ENCODE measurements around the gene POU6F1.
"Not testable (repeated sequence)": the region's sequence is repeated elsewhere in the genome, so short reads cannot be mapped to it uniquely, and the experiment has no call there.

Gene POU6F1, protein sequence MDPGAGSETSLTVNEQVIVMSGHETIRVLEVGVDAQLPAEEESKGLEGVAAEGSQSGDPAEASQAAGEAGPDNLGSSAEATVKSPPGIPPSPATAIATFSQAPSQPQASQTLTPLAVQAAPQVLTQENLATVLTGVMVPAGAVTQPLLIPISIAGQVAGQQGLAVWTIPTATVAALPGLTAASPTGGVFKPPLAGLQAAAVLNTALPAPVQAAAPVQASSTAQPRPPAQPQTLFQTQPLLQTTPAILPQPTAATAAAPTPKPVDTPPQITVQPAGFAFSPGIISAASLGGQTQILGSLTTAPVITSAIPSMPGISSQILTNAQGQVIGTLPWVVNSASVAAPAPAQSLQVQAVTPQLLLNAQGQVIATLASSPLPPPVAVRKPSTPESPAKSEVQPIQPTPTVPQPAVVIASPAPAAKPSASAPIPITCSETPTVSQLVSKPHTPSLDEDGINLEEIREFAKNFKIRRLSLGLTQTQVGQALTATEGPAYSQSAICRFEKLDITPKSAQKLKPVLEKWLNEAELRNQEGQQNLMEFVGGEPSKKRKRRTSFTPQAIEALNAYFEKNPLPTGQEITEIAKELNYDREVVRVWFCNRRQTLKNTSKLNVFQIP

DNA sequence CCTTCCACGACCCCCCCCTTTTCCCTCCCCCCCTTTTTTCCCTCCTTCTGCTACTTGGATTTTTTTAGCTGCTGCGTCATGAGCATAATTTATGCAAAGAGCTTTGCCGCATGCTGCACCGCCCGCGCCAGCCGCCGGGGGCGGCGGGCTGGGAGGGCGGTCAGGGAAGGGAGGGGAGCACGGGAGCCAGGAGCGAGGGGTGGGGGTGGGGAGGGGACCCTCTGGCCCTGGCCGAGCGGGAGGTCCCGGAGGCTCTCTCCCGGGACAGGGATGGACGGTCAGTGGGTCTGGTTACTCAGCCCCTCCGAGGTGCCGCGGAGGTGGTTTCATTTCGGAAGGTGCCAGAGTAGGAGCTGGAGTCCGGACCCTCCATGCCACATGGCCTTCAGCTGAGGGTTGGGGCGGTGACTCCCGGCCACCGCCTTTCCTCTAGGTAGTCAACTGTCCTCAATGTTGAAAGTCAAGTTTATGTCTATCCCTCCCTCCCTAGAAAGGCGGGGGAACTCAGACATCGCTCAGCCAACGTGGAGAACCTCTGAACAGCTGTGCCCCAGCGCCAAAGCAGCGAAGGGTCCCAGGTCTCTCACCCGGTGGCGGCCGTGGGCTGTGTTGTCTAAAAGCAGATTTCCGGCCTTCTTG, at the start of gene POU6F1:
Gene POU6F1 (minus strand): TSS at position 95 of the 639 bp plus-strand sequence. CDS start 11,226 bp downstream, outside the sequence.
- Histone ChIP-seq H3K4me3 (ENCODE audit: low read length in 2 of 2) (peak within 1 kb of the TSS; percentile 91 to 93), H3K27ac (ENCODE audit: low read depth in 2 of 2, low read length in 2 of 2) (peak within 1 kb of the TSS; percentile 80 to 89), H3K9ac (ENCODE audit: low read depth in 1 of 2, low read length in 2 of 2) (peak within 1 kb of the TSS; percentile 79 to 96), H3K36me3 (ENCODE audit: control insufficient read depth in 2 of 2, insufficient read depth in 2 of 2, low read length in 2 of 2) (no peaks in the 10 kb centered on the region), H3K9me3 (ENCODE audit: control insufficient read depth in 2 of 2, low read length in 2 of 2) (no peaks in the 10 kb centered on the region), H3K27me3 (ENCODE audit: control insufficient read depth in 2 of 2, insufficient read depth in 2 of 2, low read length in 2 of 2) (no peaks in the 10 kb centered on the region), H3K4me1 (ENCODE audit: control insufficient read depth in 2 of 2, insufficient read depth in 2 of 2, low read length in 2 of 2) (peaks cover 12 to 14% of the 10 kb centered on the region in 2 donors)

DNA sequence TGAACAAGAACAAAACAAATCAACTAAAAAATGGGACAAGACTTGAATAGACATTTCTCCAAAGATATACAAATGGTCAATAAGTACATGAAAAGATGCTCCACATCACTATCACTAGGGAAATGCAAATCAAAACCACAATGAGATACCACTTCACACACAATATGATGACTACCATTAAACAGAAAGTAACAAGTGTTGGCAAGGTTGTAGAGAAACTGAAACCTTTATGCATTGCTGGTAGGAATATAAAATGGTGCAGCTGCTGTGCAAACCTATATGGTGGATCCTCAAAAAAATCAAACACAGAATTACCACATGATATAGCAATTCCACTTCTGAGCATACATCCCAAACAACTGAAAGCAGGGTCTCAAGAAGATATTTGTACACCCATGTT, 47.2 kb upstream of the POU6F1 start:
- peaks cover 6 to 8% of the 10 kb centered on the region in 2 donors for H3K4me1 ChIP-seq (ENCODE audit: control insufficient read depth in 2 of 2, insufficient read depth in 2 of 2, low read length in 2 of 2)
- no peak overlapping the region for H3K9ac ChIP-seq (ENCODE audit: low read depth in 1 of 2, low read length in 2 of 2)
- no peaks in the 10 kb centered on the region for H3K9me3 ChIP-seq (ENCODE audit: control insufficient read depth in 2 of 2, low read length in 2 of 2)
- H3K27me3 ChIP-seq (ENCODE audit: control insufficient read depth in 2 of 2, insufficient read depth in 2 of 2, low read length in 2 of 2): no peaks in the 10 kb centered on the region
- no peak overlapping the region for H3K27ac ChIP-seq (ENCODE audit: low read depth in 2 of 2, low read length in 2 of 2)
- H3K4me3 ChIP-seq (ENCODE audit: low read length in 2 of 2): no peak overlapping the region
- peaks cover 0 to 5% of the 10 kb centered on the region in 2 donors for H3K36me3 ChIP-seq (ENCODE audit: control insufficient read depth in 2 of 2, insufficient read depth in 2 of 2, low read length in 2 of 2)

DNA sequence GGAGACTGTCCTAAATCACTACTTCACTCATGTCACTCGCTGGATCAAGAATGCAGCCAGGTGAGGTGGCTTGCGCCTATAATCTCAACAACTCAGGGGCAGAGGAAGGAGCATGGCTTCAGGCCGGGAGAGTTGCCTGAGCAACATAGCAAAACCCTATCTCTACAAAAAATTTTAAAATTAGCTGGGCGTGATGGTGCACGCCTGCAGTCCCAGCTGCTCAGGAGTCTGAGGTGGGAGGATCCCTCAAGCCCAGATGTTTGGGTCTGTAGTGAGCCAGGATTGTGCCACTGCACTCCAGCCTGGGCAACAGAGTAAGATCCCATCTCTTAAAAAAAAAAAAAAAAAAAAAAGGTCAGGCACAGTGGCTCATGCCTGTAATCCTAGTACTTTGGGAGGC, 46.4 kb upstream of the POU6F1 start:
- H3K27ac ChIP-seq (ENCODE audit: low read depth in 2 of 2, low read length in 2 of 2): no peak overlapping the region
- no peaks in the 10 kb centered on the region for H3K9me3 ChIP-seq (ENCODE audit: control insufficient read depth in 2 of 2, low read length in 2 of 2)
- no peak overlapping the region for H3K4me3 ChIP-seq (ENCODE audit: low read length in 2 of 2)
- no peak overlapping the region for H3K9ac ChIP-seq (ENCODE audit: low read depth in 1 of 2, low read length in 2 of 2)
- no peaks in the 10 kb centered on the region for H3K27me3 ChIP-seq (ENCODE audit: control insufficient read depth in 2 of 2, insufficient read depth in 2 of 2, low read length in 2 of 2)
- H3K36me3 ChIP-seq (ENCODE audit: control insufficient read depth in 2 of 2, insufficient read depth in 2 of 2, low read length in 2 of 2): peaks cover 0 to 5% of the 10 kb centered on the region in 2 donors
- H3K4me1 ChIP-seq (ENCODE audit: control insufficient read depth in 2 of 2, insufficient read depth in 2 of 2, low read length in 2 of 2): peaks cover 3 to 6% of the 10 kb centered on the region in 2 donors

DNA sequence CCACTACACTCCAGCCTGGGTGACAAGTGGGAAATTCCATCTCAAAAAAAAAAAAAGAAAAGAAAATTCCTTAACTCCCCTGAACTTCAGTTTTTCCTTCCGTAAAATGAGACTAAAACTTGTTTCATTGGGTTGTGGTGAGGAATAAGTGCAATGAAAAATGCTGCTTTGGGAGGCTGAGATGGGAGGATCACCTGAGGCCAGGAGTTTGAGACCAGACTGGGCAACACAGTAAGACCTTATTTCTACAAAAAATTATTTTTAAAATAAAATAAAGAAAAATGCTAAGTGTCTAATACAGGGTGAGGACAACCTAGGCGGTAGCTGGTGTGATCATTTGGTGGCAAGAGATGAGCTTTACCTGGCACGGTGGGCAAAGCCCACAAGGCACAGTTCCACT, 45.5 kb upstream of the POU6F1 start:
- Histone ChIP-seq H3K9me3 (ENCODE audit: control insufficient read depth in 2 of 2, low read length in 2 of 2) (no peaks in the 10 kb centered on the region), H3K9ac (ENCODE audit: low read depth in 1 of 2, low read length in 2 of 2) (no peak overlapping the region), H3K36me3 (ENCODE audit: control insufficient read depth in 2 of 2, insufficient read depth in 2 of 2, low read length in 2 of 2) (peaks cover 0 to 5% of the 10 kb centered on the region in 2 donors), H3K4me3 (ENCODE audit: low read length in 2 of 2) (no peak overlapping the region), H3K27me3 (ENCODE audit: control insufficient read depth in 2 of 2, insufficient read depth in 2 of 2, low read length in 2 of 2) (no peaks in the 10 kb centered on the region), H3K4me1 (ENCODE audit: control insufficient read depth in 2 of 2, insufficient read depth in 2 of 2, low read length in 2 of 2) (peaks cover 3 to 6% of the 10 kb centered on the region in 2 donors), H3K27ac (ENCODE audit: low read depth in 2 of 2, low read length in 2 of 2) (no peak overlapping the region)

DNA sequence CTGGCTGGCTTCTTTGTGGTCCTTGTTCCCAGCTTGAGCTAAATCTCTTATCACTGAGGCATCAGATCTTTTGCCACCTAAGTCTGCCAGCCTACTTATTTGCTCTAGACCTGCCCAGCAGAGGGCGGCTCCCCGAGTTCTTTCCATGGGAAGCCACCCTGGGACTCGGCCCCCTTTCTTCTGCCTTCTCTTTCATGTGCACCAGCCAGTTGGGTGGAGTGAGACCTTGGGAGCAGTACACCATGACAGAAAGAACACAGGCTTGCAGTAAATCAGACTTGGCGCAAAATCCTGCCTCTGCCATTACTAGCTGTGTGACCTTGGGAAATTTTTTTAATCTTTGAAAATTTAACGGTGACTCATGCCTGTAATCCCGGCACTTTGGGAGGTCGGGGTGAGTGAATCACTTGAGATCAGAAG, 44.9 kb upstream of the POU6F1 start:
- H3K9me3 ChIP-seq (ENCODE audit: control insufficient read depth in 2 of 2, low read length in 2 of 2): no peaks in the 10 kb centered on the region
- no peak overlapping the region for H3K4me3 ChIP-seq (ENCODE audit: low read length in 2 of 2)
- peaks cover 0 to 7% of the 10 kb centered on the region in 2 donors for H3K36me3 ChIP-seq (ENCODE audit: control insufficient read depth in 2 of 2, insufficient read depth in 2 of 2, low read length in 2 of 2)
- H3K4me1 ChIP-seq (ENCODE audit: control insufficient read depth in 2 of 2, insufficient read depth in 2 of 2, low read length in 2 of 2): peaks cover 0 to 1% of the 10 kb centered on the region in 2 donors
- H3K27ac ChIP-seq (ENCODE audit: low read depth in 2 of 2, low read length in 2 of 2): no peak overlapping the region
- no peaks in the 10 kb centered on the region for H3K27me3 ChIP-seq (ENCODE audit: control insufficient read depth in 2 of 2, insufficient read depth in 2 of 2, low read length in 2 of 2)
- peak overlapping the region in 1 of 2 donors; percentile 26 for H3K9ac ChIP-seq (ENCODE audit: low read depth in 1 of 2, low read length in 2 of 2)

DNA sequence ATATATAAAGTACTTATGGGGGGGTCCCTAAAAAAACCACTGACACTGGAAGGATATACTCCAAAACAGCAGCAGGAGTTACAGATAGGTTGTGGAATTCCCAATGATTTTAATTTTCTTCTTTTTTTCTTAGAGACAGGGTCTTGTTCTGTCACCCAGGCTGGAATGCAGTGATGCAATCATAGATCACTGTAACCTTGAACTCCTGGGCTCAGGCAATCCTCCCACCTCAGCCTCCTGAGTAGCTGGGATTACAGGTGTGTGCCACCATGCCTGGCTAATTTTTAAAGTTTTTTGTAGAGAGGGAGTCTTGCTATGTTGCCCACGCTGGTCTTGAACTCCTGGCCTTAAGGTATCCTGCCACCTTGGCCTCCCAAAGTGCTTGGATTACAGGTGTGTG, 41.7 kb upstream of the POU6F1 start:
- not testable (repeated sequence) for H3K9ac ChIP-seq (ENCODE audit: low read depth in 1 of 2, low read length in 2 of 2); H3K4me3 ChIP-seq (ENCODE audit: low read length in 2 of 2); H3K9me3 ChIP-seq (ENCODE audit: control insufficient read depth in 2 of 2, low read length in 2 of 2); H3K4me1 ChIP-seq (ENCODE audit: control insufficient read depth in 2 of 2, insufficient read depth in 2 of 2, low read length in 2 of 2); H3K27ac ChIP-seq (ENCODE audit: low read depth in 2 of 2, low read length in 2 of 2); H3K36me3 ChIP-seq (ENCODE audit: control insufficient read depth in 2 of 2, insufficient read depth in 2 of 2, low read length in 2 of 2); H3K27me3 ChIP-seq (ENCODE audit: control insufficient read depth in 2 of 2, insufficient read depth in 2 of 2, low read length in 2 of 2)

DNA sequence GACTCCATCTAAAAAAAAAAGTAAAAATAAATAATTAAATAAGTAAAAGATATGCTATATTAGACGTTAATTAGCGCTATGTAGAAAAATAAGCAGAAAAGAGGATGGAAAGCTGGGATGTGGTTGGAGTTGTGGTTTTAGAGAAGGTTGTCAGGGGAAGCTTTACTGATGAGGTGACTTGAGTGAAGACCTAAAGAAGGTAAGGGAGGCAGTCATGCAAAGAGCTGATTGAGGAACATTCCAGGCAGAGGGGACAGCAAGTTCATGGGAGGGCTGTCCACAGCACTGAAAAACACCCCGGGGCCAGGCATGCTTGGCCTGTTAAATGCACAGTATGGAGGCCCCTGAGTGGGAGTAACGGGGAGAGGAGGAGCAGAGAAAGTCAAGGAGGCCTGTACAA, 36.7 kb upstream of the POU6F1 start:
- Histone ChIP-seq H3K9ac (ENCODE audit: low read depth in 1 of 2, low read length in 2 of 2) (no peak overlapping the region), H3K27me3 (ENCODE audit: control insufficient read depth in 2 of 2, insufficient read depth in 2 of 2, low read length in 2 of 2) (no peaks in the 10 kb centered on the region), H3K9me3 (ENCODE audit: control insufficient read depth in 2 of 2, low read length in 2 of 2) (no peaks in the 10 kb centered on the region), H3K4me1 (ENCODE audit: control insufficient read depth in 2 of 2, insufficient read depth in 2 of 2, low read length in 2 of 2) (no peaks in the 10 kb centered on the region), H3K27ac (ENCODE audit: low read depth in 2 of 2, low read length in 2 of 2) (no peak overlapping the region), H3K36me3 (ENCODE audit: control insufficient read depth in 2 of 2, insufficient read depth in 2 of 2, low read length in 2 of 2) (peaks cover 10 to 12% of the 10 kb centered on the region in 2 donors), H3K4me3 (ENCODE audit: low read length in 2 of 2) (no peak overlapping the region)

DNA sequence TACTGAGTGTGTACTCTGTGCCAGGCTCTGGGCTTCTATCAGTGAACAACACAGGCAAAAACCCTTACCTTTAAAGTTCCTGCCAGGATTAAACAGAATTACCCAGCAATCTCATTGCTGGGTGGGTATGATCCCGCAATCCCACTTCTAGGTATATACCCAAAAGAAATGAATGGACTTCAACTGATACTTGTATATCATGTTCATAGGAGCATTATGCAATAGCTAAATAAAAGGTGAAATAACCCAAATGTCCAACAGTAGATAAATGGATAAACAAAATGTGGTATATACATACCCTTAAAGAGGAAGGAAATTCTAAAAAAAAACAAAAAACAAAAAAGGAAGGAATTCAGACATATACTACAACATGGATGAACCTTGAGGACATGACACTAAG, 35.4 kb upstream of the POU6F1 start:
- Histone ChIP-seq H3K4me1 (ENCODE audit: control insufficient read depth in 2 of 2, insufficient read depth in 2 of 2, low read length in 2 of 2) (no peaks in the 10 kb centered on the region), H3K36me3 (ENCODE audit: control insufficient read depth in 2 of 2, insufficient read depth in 2 of 2, low read length in 2 of 2) (peaks cover 12 to 21% of the 10 kb centered on the region in 2 donors), H3K9me3 (ENCODE audit: control insufficient read depth in 2 of 2, low read length in 2 of 2) (no peaks in the 10 kb centered on the region), H3K27me3 (ENCODE audit: control insufficient read depth in 2 of 2, insufficient read depth in 2 of 2, low read length in 2 of 2) (no peaks in the 10 kb centered on the region), H3K4me3 (ENCODE audit: low read length in 2 of 2) (no peak overlapping the region), H3K9ac (ENCODE audit: low read depth in 1 of 2, low read length in 2 of 2) (no peak overlapping the region), H3K27ac (ENCODE audit: low read depth in 2 of 2, low read length in 2 of 2) (no peak overlapping the region)

DNA sequence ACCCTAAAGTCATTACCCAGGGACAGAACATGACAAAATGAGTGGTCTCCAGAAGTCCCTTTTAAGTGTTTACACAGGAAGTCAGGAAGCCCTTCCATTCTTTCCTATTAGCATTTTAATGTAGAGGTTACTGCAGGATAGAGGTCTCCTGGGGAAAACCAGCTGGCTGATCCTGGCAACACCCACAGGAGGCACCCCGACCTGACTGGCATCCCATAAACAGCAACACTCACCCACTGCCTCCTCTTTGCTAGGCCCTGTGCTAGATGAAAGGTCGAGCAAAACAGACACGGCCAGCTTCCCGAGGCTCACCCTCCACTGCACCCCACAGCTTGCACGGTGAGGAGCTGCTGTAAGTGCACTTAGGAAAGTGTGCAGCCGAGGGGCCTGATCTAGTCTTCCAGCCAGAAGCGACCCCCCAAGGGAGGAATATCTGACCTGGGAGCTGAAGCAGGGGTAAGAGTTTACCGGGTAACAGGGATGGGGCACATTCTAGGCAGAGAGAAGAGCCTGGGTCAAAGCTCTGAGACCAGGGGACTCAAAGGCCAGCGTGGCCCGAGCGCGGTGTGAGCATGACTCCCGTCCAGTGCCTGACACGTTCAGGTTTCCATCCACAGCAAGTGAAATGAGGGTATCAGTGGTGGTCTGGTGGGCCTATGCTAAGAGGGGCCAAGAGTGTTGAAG, 29.8 kb upstream of the POU6F1 start:
- H3K9ac ChIP-seq (ENCODE audit: low read depth in 1 of 2, low read length in 2 of 2): no peak overlapping the region
- peaks cover 7% of the 10 kb centered on the region in 2 donors for H3K4me1 ChIP-seq (ENCODE audit: control insufficient read depth in 2 of 2, insufficient read depth in 2 of 2, low read length in 2 of 2)
- H3K27ac ChIP-seq (ENCODE audit: low read depth in 2 of 2, low read length in 2 of 2): peak overlapping the region in 1 of 2 donors; percentile 23

More for the DNA sequence above, 29.8 kb upstream of the POU6F1 start:
- H3K36me3 ChIP-seq (ENCODE audit: control insufficient read depth in 2 of 2, insufficient read depth in 2 of 2, low read length in 2 of 2): peaks cover 32% of the 10 kb centered on the region in 2 donors
- H3K9me3 ChIP-seq (ENCODE audit: control insufficient read depth in 2 of 2, low read length in 2 of 2): no peaks in the 10 kb centered on the region
- H3K4me3 ChIP-seq (ENCODE audit: low read length in 2 of 2): no peak overlapping the region
- no peaks in the 10 kb centered on the region for H3K27me3 ChIP-seq (ENCODE audit: control insufficient read depth in 2 of 2, insufficient read depth in 2 of 2, low read length in 2 of 2)

All from mucosa of rectum (tissue), 2 donors.